ENCODE measurements around the gene KIRREL3.

The KIRREL3 gene

DNA sequence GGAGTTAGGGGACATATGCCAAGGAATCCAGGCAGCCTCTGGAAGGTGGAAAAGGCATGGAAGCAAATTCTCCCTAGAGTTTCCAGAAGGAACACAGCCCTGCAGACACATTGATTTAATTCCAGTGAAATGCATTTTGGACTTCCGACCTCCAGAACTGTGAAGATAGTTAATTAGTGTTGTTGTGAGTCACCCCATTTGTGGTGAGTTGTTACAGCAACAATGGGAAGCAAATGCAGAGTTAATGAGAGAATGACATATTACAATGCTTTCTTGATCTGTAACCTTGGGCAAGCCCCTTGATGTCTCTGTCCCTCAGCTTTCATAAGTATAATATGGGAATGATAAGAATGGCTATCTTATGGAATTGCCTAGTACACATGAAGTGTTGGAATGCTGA, 178.7 kb downstream of the KIRREL3 start:
- DNase-seq: no peak

DNA sequence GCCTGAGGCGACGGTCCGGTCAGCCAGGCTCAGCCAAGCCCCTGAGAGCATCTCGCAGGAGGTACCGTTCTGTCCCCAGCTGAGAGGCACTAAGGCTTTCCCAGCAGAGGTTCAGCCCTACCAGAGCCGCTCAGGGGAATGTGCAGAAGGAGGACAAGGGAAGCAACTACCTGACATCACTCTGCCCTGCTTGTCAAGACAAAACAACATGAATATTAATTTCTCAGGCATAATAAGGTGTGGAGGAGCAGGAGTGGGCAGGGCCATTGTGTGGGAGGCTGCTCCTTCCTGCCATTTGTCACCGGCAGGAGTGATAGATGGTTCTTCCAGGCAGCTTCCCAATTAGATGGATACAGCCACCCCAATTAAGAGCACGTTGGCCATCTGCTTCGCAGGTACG, 181.4 kb downstream of the KIRREL3 start:
- no peak for DNase-seq

DNA sequence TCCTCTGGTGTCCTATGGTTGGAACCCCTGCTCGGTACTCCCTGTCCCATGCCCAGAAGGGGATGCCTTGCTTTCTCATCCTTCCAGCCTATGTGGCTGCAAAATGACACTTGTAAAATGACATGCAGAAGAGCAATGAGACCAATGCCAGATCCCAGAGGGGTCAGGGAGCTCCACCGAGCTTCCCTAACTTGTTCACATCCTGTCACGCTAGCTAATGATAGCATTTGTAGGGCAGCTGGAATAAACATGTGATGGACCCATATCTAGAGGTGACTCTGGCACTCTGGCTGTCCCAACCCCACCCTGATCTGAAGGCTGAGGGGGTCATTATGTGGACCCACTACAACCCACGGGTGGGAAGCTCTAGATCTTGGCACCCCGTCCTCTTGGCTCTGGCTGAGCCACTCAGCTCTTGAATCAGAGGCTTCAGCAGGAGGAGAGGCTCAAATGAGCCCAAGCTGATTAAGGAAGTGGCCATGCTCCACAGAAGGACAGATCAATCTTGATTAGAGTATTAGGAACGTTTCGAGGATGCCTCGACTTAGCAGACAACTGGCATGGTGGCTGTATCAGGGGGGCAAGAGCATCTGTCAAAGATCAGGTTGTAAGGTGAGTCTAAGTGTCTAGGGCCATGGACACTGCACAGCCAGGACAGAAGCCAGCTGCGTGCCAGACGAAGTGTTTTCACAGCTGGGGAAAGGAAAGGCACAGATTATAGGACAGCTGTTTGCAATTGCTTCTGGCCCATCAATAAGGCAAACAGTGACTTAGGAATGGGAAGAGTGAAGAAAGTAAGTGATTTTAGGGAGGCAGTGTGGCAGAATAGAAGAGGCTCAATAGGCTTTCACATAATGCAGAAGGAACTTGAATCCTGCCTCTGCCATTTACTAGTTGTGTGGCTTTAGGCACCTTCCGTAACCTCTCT, 182.8 kb downstream of the KIRREL3 start:
- no peak for DNase-seq

DNA sequence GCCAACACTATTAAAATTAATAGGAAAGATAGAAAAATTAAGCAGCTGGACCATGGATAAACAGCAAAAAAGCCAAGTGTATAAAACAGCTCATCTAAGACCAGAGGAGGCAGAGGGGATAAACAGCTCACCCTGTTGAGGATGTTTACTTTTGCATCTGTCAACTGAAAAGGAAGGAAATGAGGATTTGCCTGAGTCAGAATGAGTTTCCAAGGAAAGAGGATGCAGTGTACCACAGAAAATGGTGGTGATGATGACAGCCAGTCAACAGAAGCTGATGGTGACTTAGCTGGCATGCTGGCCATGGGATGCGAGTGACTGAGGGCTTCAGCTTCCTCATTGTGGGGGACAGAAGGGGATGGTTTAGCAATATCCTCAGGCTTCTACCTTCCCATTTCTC, 183.5 kb downstream of the KIRREL3 start:
- DNase-seq: no peak

- no peak for DNase-seq
Measured at GRCh38 chr11:126816645-126817044, 183.9 kb downstream of the KIRREL3 start.

GRCh38 chr11:126815111-126815510, 185.5 kb downstream of the KIRREL3 start:
- DNase-seq: no peak

GRCh38 chr11:126810776-126811175, 189.8 kb downstream of the KIRREL3 start:
- no peak for DNase-seq

DNA sequence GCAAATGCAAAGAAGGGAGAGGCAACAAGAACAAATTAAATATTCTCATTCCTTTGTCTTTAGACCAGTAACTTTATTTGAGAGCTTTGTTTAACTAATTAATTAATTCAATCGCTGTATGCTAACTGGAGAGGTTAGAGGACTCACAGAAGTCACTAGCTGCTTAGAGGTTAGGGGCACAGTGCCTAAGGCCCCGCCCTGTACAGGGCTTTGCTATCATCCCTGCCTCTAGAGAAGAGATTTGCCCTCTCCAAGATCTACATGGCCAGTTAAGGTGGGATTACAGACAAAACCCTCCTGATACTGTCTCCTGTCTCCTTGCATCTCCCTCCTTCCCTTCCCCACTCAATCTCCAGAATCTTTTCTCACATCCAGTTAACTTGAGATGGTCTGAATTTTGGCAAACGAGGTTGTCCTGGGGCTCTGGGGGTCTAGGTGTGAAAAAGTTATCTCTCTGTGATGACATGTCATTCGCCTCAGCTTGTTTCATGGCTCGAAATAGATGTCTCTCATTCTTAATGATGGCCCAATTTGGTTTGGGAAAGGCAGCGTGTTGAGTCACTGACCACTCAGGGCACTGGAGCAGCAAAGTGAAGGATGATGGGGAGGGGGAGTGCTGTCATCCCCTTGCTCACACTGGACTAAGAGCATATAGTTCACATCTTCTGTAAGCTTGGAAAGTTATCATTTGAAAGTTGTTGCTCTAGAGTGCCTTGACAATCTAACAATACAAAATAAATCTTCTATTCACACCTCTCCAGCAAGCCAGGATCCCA, 190.9 kb downstream of the KIRREL3 start:
- DNase-seq: no peak

DNA sequence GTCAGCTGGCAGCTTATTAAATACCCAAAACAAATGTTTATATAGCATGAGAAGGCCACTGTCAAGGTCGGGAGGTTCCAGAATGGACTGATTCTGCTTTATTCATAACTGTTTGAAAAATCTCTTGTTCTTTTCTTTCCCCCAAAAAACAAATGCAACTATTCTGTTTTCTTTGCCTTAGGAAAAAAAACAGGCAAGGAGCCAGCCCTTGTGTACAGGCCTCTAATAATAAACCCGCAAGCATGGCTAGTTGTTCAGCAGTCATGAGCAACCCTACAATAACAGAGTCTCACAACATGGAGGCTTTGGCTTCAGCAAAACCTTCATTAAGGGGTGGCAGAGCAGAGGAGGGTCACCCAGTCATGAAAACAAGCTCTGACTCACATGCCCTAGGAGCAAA, 191.7 kb downstream of the KIRREL3 start:
- DNase-seq: no peak

- no peak for DNase-seq
Measured at GRCh38 chr11:126808296-126808695, 192.3 kb downstream of the KIRREL3 start.

DNA sequence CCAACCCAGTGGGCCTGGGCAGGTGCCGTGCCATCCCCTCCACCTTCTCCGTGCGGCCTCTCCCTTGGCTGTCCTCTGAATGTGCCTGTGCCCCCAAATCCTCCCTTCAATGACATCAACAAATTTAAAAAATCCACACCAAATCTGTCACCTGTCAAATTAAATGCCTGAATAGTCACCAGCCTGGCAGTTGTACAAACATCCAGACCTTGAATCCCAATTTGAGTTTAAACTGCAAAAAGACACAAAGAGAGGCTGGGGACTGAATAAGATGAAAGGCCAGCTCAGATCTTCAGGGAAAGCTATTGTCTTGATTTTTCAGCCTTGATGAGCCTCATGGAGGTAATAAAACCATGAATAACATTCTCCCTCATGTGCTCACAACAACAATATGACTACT, 194.7 kb downstream of the KIRREL3 start:
- no peak for DNase-seq

DNA sequence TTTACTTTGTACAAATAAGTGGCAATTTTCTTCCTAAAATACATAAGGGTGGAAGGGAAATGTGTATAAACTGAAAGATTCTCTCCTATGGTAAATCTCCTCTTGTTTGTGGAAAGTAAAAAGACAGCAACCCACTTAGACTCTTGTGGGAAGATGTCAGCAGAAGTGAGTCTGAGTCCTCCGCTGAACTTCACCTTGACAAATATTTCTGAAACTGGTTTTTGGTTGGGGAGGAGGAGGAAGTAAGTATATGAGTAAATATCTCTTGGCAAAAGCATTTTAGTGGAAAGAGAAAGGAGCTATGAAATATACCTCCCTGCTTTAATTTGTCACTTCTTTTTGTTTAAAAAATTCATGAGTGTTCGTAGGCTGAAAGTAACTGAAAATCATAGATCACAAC, 196.2 kb downstream of the KIRREL3 start:
- DNase-seq: no peak

DNA sequence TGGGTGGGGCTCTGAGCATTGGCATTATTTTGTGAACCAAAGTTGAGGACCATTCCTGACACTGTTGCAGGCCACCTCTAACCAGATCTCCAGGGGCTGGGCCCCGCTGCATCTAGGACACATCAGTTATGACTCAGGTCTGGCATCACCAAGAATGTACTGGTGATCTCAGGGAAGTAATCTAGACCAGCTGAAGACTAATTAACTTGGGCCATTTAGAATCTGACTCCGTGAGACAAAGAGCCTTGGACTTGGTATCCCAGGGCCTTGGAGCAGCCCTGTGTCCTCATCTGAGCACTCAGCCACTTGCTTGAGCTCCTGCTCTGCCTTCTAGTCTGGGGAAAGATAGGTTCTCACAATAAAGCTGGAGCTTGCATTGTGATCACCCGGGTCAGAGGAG, 200.6 kb downstream of the KIRREL3 start:
- DNase-seq: no peak

GRCh38 chr11:126797457-126798169, 203.0 kb downstream of the KIRREL3 start:
- DNase-seq: no peak

GRCh38 chr11:126793596-126793995, 207.0 kb downstream of the KIRREL3 start:
- no peak for DNase-seq

GRCh38 chr11:126791991-126792390, 208.6 kb downstream of the KIRREL3 start:
- DNase-seq: no peak

- DNase-seq: no peak
Measured at GRCh38 chr11:126791446-126791845, 209.1 kb downstream of the KIRREL3 start.

DNA sequence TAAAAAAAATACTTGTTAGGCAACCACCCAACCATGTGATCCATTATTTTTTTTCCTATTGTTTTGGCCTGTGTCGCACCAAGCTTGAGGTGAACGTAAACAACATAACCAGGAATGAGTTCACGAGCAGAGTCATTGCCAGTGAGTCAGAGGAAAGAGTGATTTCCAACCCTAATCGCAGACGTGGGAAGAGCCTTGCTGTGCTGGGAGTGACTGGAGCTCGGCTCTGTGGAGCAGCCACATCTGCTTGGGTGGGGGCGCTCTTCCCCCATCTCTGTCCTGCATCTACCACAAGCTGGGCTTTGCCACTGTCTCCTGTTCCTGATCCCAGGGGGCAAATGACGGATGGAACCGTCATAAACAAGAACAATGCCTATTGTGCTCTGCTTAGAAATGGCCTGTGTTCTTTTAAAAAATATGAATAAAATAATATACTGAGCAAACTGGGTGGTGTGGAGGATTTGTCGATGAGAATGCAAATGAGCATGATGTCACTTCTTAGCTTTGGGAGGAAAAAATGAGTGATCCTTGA, 210.0 kb downstream of the KIRREL3 start:
- DNase-seq: no peak

- no peak for DNase-seq
Measured at GRCh38 chr11:126782810-126783209, 217.8 kb downstream of the KIRREL3 start.

GRCh38 chr11:126781942-126782341, 218.6 kb downstream of the KIRREL3 start:
- DNase-seq: no peak

- DNase-seq: no peak
Measured at GRCh38 chr11:126776119-126776518, 224.5 kb downstream of the KIRREL3 start.

DNA sequence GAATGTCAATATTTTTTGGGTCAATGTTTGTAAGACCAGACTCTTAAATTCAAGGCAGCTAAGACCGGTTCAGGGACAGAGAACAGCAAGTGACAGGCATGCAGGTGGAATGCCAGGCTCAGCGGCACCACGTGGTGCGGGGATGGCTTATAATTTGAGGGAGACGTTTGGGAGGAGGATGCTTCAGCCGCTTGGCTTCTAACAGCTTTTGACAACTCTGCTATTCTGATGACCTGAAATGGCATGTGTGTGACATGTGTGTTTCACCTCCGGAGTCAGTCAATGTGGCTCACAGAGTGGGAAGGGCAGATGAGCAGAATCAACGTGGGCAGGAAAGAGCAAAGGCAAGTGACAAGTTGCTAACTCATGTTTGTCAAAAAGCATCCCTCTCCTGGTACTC, 228.3 kb downstream of the KIRREL3 start:
- DNase-seq: no peak

DNA sequence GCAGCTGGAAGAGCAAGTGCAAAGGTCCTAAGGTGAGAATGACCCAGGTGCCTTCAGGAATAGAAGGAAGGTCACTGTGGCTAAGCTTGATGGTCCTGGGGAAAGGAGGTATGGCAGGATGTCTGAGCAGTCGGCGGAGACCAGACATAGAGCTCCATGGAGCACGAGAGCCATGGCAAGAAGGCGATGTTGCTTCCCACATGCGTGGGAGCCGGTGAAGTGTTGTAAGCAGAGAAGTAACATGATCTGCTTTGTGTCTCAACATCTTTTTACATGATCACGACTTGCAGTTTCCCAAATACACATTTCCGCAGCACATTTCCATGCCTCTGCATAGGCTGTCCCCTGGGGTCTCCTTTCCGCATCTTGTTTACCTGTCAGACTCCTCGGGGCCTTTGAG, 231.9 kb downstream of the KIRREL3 start:
- DNase-seq: no peak
